Globus pallidus (tissue), 1 donor: ENCODE measurements around the gene MAPK14.
"Not testable (repeated sequence)": the region's sequence is repeated elsewhere in the genome, so short reads cannot be mapped to it uniquely, and the experiment has no call there.

Experiments
- DNase-seq: peaks from one replicate; pipeline ENCODE4 v3.0.0-alpha.2; 2015; ENCODE audit warnings: low spot score

MAPK14 gene

DNA sequence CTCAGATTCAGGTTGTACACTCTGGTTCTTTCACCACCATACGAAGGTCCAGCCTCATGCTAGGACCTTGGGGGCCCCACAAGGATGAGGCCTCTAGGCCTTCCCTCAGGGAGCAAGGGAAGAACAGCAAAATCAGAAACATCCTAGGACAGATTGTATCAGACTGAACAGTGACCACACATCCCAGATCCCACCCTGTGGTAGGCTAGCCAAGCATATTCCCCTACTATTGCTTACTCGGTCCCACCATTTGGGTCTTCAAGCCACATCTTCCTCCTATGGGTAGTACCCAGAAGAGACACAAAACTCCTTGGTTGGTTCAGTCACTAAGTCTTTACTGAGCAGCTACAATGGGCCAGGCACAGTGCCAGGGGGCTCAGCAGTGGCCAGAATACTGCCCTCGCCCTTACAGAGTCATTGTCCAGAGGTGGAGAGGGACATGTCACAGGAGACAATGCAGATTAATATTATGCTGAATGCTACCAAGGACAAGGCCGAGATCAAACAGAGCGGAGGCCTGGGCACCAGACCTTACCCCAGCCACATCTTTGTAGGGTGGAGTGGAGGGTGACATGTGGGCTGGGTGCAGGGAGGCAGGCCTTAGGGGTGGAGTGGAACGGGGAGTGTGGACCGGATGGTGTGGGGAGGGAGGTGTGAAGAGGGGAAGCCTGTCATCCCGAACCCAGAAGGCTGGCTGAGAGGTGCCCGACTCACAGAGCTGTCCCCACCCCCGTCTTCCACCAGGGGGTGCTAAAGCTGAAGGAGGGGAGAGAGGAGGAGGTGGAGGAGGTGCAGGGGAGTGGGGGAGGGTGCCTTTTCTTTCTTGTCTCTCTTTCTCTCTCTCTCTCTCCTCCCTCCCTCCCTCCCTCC, 95.9 kb downstream of the MAPK14 start:
- DNase-seq, result peak; percentile 68

DNA sequence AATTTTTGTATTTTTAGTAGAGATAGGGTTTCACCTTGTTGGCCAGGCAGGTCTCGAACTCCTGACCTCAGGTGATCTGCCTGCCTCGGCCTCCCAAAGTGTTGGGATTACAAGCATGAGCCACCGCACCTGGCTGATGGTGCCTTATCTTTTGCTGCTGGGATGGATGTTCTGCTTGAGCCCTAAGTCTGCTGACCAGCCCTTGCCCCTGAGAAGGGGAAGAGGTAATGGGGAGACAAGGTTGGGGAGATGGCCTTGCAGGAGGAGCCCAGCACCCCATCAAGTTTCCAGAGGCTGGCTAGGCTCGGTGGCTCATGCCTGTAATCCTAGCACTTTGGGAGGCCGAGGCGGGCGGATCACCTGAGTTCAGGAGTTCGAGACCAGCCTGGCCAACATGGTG, 96.7 kb downstream of the MAPK14 start:
- DNase-seq, result not testable (repeated sequence)

DNA sequence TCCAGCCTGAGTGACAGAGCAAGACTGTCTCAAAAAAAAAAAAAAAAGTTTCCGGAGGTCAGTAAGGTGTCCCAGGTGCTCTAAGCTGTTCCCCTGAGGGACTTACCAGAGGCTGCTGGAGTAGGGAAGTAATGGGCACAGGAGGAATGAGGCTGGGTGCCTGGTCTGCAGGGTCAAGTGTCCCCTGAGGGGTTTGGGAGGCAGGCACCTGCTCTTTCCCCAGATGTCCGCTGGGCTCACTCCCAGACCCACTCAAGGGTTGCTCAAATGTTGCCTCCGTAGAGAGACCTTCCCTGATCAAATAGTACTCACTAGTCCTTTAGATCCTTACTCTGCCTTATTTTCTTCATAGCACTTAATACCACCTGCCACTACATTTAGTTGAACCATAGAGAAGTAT, 97.3 kb downstream of the MAPK14 start:
- DNase-seq, result no peak

GRCh38 chr6:36125575-36125974, 98.0 kb downstream of the MAPK14 start:
- DNase-seq, result no peak

- DNase-seq, result no peak
These were observed 98.5 kb downstream of the MAPK14 start for GRCh38 chr6:36126121-36126520.

- no peak for DNase-seq
These were observed 99.2 kb downstream of the MAPK14 start for GRCh38 chr6:36126553-36127458.

DNA sequence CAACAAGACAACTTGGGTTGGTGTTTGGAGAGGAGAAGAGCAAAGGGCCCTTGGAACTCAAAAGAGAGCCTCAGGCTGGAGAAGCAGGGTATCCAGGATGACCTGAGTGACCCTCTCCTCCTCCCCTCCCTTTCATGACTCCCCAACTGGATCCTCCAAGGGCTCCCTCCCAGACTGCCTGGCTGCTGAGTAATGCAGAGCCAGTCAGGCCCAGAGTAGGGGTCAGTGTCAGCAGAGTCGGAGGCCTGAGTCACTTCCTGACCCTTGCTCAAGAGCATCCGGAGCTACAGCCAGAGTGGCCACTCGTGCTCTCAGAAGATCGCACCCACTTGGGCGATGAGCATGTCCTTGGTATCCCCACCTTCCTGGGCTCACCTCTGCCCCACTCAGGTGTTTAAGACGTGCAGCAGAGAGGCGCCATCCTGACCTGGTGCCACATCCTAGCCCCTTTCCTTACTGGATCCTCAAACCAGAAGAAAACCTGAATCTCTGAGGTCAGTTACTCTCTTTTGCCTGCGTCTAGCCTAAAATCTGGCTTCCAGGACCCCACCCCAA, 99.9 kb downstream of the MAPK14 start:
- no peak for DNase-seq

DNA sequence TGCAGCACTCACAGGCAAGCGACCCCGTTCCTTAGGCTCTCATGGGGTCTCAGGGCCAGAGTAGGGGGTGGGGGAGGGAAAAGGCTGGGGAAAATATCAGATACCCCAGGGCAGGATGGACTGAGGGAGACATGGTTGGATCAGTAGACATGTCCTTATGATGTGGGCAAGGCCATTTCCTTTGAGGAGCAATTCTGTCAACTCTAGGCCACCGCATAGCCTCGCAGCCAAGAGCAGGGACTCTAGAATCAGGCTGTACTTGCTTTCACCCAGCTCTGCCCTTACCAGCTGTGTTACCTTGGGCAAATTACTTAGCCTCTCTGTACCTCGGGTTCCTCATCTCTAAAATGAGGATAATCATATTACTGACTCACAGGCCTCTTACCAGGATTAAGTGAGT, 100.5 kb downstream of the MAPK14 start:
- DNase-seq, result no peak

GRCh38 chr6:36128793-36129192, 101.2 kb downstream of the MAPK14 start:
- DNase-seq, result no peak

DNA sequence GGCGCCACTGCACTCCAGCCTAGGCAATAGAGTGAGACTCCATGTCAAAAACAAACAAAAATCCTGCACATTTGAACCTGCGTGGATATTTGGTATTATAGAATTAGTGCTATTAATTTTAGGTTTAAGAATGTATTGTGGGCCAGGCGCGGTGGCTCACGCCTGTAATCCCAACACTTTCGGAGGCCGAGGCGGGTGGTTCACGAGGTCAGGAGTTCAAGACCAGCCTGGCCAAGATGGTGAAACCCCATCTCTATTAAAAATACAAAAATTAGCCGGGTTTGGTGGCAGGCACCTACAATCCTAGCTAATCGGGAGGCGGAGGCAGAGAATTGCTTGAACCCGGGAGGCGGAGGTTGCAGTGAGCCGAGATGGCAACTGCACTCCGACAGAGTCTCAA, 101.7 kb downstream of the MAPK14 start:
- not testable (repeated sequence) for DNase-seq

- DNase-seq, result no peak
These were observed 102.5 kb downstream of the MAPK14 start, which contains the start of gene MAPK13 for GRCh38 chr6:36129941-36130666. TSS of gene MAPK13 (plus strand) at chr6:36130513. CDS start at chr6:36130583, 70 bp downstream.

- no peak for DNase-seq
These were observed 103.3 kb downstream of the MAPK14 start for GRCh38 chr6:36130667-36131510.

DNA sequence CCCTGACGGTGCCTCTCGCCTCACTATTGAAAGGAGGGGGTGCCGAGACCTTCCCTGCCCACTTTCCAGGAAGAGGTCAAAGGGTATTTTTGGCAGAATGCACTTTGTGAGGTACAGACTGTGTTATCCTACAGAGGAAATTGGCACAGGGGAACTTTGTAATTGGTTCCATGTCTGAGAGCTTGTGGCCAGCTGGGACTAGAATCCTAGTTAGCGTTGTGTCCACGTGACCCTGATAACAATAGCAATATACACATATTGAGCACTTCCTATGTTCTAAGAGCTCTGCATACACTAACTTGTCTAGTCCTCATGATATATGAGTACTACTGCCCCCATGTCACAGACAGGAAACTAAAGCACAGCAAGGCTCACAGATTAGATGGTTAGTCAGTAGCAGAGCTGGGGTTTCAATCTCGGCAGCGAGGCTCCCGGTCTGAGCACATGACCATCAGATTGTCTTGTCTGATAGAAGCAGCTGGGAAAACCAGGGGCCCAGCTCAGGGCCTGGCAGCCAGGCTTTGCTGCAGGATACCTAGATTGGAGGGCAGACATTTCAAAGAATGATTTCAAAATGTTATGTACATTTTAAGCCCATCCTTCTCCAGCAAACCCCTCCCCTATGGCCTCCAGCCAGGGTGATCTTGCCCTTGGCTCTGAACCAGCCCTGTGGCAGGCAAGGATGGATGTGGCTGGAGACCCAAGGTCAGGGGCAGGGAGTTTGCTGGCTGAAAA, 104.1 kb downstream of the MAPK14 start:
- DNase-seq, result peak; percentile 20

- DNase-seq, result no peak
These were observed 104.8 kb downstream of the MAPK14 start for GRCh38 chr6:36132246-36132895.

DNA sequence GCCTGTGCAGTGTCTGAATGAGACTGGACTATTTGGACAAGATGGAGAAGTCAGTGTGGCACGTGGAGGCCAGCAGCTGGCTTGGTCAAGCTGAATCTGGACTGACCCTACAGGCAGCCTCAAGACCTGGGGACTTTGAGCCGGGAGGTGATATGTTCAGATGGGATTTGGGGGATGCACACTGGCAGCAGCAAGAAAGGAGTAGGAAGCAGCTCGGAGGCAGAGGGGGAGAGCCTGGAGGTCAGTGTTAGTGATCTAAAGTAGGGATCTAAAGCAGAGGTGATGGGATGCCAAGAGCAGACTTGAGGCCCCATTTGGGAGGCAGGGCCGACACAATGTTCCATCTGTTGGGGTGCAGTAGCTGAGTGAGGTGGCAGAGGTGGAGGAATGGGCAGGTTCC, 105.5 kb downstream of the MAPK14 start:
- DNase-seq, result no peak

DNA sequence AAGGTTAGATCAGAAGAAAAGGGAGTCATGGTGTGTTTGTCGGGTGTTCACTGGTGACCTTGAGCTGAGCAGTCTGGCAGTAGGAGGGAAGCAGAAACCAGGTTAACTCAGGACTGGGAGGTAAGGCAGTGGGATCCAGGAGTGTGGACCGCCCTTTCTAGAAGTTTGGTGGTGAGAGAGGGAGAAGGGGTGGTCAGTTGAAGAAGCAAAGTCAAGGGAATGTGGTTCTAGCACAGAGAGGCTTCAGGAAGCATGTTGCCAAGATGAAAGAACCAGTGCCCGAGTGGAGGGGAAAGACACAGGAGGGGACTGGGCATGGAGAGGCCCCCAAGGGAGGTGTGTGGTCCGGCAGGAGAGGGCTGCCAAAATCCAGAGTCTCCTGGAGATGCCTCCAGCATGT, 106.3 kb downstream of the MAPK14 start:
- no peak for DNase-seq

DNA sequence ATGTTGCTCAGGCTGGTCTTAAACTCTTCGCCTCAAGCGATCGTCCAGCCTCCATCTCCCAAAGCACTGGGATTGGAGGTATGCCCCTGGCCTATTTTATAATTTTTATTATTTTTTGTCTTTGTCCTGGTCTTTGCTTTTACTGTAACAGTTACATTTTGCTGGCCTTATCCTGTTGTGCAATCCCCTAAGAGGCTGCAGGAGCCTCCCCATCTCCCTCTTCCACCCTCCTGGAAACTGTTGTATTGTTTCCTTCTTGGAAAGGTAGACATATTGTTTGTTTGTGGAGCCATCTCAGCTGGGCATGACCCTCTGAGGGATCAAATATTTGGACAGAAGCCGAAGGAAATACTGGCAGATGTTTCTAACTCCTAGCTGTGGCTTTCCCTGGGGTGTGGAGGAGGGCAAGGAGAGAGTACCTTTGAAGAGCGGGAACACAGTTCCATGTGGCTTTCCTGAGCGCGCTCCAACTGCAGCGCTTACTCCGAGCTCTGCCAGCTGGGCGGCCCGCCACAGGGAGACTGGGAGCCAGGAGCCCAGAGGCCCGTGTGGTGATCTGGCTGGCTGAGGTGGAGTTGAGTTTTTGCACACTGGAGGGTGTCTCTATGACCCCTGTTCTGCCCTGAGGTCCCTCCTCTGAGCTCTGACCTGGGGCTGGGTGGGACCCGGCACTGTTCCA, 107.6 kb downstream of the MAPK14 start:
- DNase-seq, result no peak

- no peak for DNase-seq
These were observed 108.4 kb downstream of the MAPK14 start for GRCh38 chr6:36136034-36136433.

GRCh38 chr6:36136551-36136950, 108.9 kb downstream of the MAPK14 start:
- no peak for DNase-seq
